ENCODE results near the gene ALG12. TPM values are rescaled to one million over a fixed set of nuclear protein-coding genes. Genes with fewer than 3 reads are reported as not detected.

Gene ALG12
- total RNA-seq, 1 donor from 2014 or later, result 24.5 TPM

DNA sequence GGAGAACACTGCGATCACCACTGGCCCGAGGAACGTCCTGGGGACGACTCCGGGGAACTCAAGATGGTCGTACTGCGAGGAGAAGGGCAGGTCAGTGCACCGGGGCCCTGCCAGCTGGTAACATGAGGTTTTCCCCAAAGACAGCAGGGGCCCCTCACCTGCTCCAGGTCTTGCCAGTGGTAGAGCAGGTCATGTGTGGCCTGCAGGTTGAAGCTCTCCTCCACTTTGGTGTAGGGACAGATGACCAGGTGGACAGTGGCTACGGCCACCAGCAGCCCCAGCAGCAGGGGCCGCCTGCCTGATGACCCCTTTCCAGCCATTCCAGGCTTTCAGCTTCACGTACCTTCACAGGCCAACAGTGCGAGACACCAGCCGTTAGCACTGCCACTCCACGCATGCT, 4.8 kb downstream of the ALG12 start:
- DNase-seq (ENCODE audit: low read depth), result no peak

- no peak for DNase-seq (ENCODE audit: low read depth)
Measured at GRCh38 chr22:49913026-49913425, 5.2 kb downstream of the ALG12 start.

- no peak for DNase-seq (ENCODE audit: low read depth)
Measured at GRCh38 chr22:49911881-49912625, 6.2 kb downstream of the ALG12 start.

- no peak for DNase-seq (ENCODE audit: low read depth)
Measured at GRCh38 chr22:49910229-49911155, 7.7 kb downstream of the ALG12 start.

GRCh38 chr22:49909476-49910205, 8.6 kb downstream of the ALG12 start:
- DNase-seq (ENCODE audit: low read depth), result no peak

DNA sequence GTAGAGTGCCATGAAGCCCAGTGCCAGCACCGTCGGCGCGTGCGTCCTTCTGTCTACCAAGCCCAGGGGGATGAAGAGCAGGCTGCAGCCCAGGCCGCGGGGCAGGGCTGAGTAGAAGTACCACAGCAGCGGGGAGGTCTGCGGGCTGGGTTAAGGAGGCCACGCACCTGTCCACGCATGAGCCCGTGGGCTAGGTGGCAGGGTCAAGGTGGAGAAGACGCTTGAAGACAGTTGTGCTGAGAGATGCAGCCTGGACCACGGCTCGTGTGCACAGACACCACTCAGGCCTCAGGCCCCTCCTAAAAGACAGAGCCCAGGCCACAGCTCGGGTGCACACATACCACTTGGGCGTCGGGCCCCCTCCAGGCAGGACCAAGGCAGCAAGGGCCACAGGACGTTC, 10.4 kb downstream of the ALG12 start:
- no peak for DNase-seq (ENCODE audit: low read depth)

- no peak for DNase-seq (ENCODE audit: low read depth)
Measured at GRCh38 chr22:49906799-49907290, 11.4 kb downstream of the ALG12 start.

DNA sequence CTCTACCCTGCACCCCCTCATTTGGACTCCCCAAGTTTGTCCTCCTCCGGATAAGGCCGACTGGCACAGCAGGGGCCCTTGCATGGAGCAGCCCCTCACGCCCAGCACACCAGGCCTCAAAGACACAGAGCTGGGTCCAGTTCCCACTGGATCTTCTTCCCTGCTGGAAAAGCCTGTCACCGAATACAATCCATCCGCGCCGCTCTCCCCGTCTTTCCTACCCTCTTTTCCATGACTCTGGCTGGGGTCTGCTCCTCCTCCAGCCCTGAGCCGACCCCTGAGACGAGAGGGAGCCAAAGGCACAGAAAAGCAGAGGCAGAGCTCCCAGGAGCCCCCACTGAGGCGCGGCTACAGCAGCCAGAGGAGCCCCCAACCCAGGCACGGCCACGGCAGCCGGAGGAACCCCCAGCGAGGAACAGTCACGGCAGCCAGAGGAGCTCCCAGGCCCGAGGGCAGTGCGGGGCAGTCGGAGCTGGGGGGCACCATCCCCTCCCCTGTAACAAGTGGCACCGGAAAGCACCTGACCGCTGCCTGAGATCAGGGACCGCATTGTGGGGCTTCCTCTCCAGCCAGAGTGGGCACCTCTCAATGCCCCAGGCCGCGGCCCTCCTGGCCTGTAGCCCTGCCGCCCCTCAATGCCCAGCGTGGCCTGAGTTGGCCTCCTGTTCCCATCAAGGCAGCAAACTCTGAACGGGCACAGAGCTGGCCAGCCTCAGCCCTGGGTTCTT, 12.0 kb downstream of the ALG12 start:
- DNase-seq (ENCODE audit: low read depth), result no peak

GRCh38 chr22:49905465-49905864, 12.8 kb downstream of the ALG12 start:
- no peak for DNase-seq (ENCODE audit: low read depth)

GRCh38 chr22:49904040-49904369, 14.2 kb downstream of the ALG12 start:
- DNase-seq (ENCODE audit: low read depth), result no peak

DNA sequence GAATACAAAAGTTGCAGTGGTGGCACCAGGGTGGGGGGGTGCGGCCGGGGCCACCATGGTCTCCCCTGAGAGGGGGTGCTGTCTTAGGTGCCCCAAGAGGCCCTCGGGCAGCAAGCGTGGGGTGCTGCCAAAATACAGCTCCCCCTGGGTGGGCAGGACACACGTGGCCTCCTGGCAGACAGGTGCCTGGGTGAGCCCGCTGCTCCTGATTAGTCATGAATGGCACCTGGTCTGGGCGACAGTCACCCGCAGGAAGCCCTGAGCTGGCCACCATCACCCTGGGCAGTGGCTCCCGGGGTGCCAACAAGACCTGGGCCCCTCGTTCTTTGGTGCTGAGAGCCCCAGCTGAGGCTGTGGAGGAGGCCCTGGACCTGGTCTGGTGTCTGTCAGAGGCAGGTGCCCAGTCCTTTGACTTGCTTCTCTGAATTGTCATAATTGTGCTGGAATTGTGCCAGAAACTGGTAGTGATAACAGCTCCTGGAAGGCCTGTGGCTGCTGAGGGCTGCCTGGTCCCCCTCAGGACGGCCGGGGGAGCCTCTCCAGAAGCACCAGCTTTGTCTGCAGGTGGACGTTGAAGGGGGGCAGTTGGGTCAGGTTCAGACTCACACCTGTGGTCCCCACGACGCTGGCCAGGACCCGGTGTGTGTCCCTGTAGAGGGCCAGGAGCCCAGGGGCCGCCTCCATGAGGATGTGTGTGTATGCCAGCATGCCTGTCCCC, 14.8 kb downstream of the ALG12 start:
- no peak for DNase-seq (ENCODE audit: low read depth)

DNA sequence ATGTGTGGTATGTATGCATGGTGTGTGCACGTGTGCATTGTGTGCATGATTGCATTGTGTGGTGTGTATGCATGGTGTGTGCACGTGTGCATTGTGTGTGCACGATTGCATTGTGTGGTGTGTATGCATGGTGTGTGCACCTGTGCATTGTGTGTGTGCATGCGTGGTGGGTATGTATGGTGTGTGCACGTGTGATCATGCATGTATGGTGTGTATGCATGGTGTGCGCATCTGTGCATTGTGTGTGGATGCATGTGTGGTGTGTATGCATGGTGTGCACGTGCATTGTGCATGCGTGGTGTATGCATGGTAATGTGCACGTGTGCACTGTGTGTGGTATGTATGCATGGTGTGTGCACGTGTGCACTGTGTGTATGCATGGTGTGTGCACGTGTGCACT, 16.8 kb downstream of the ALG12 start:
- DNase-seq (ENCODE audit: low read depth), result no peak

- no peak for DNase-seq (ENCODE audit: low read depth)
Measured at GRCh38 chr22:49900441-49901230, 17.6 kb downstream of the ALG12 start.

GRCh38 chr22:49899530-49899929, 18.7 kb downstream of the ALG12 start:
- no peak for DNase-seq (ENCODE audit: low read depth)

- DNase-seq (ENCODE audit: low read depth), result no peak
Measured at GRCh38 chr22:49897015-49897684, 21.1 kb downstream of the ALG12 start.

- DNase-seq (ENCODE audit: low read depth), result no peak
Measured at GRCh38 chr22:49896201-49896600, 22.0 kb downstream of the ALG12 start.

GRCh38 chr22:49894322-49895054, 23.8 kb downstream of the ALG12 start:
- no peak for DNase-seq (ENCODE audit: low read depth)

- no peak for DNase-seq (ENCODE audit: low read depth)
Measured at GRCh38 chr22:49893025-49893424, 25.2 kb downstream of the ALG12 start.
